Measurements from ENCODE around the gene SMC4. TPM values are rescaled to one million over a fixed set of nuclear protein-coding genes. Genes with fewer than 3 reads are reported as not detected.
A peak's percentile ranks its signal among the peaks of the same experiment; 100 is the strongest.

Gene SMC4
- total RNA-seq, 1 donor from 2014 or later: 90.6 TPM

DNA sequence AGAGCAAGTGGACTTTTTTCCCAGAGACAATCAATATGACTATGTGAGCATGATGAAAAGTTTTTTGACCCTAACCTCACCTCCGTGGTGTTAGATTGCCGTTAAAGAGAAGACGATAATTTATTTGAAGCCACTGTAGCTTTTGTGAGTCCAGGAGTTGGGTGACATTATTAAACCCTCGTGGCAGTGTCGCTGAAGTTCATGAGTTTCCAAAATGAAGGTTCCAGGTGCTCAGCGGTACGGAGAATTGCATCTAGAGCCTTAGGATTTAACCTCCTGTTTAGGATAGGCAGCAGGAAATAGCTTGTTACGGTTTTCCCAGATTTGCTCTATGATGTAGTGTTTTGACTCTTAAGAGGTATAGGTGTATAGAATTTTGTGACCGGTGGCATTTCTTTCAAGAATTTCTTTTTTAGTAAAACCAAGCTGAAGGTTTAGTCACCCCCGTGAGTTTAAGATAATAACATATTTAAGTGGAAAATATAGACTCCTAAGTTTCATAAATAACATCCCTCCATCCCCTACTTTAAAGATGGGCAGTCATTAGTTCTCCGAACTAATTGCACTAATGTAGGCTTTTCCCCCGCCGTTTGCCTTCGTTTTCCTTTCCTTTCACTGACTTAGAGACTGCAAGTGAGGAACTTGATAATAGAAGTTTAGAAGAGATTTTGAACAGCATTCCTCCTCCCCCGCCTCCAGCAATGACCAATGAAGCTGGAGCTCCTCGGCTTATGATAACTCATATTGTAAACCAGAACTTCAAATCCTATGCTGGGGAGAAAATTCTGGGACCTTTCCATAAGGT is 2.0 kb downstream of the SMC4 start:
- DNase-seq (ENCODE audit: low read depth): no peak
- H3K4me3 ChIP-seq (ENCODE audit: low read depth, low read length): peak overlapping the region; percentile 82

DNA sequence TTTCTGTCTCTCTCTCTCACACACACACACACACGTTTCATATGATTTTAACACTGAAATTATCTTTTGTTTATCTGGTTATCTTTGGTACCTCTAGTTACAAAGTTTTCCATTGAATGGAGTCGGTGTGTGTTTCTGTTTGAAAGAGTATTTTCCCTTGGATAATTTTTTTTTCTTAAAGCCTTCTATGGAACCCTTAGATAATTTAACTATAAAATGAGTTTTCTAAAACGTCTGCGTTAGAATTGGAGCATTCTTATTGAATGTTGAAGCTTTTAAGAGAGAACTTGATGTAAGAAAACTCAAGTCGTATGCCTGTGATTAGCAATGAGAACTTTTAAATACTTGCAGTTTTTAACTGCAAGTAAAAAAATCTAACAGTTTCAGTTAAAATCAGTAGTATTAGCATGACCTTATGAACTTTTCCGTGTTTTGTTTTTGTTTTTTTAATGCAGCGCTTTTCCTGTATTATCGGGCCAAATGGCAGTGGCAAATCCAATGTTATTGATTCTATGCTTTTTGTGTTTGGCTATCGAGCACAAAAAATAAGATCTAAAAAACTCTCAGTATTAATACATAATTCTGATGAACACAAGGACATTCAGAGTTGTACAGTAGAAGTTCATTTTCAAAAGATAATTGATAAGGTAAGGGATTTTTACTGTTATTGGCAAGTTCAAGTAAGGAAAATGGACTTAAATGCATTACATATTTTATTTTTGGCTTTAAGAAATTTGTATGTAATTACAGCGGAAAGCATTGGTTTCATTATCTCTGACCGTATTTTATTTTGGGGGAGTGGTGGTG is 3.0 kb downstream of the SMC4 start:
- no peak overlapping the region for H3K4me3 ChIP-seq (ENCODE audit: low read depth, low read length)
- no peak for DNase-seq (ENCODE audit: low read depth)
- TF ChIP-seq, protein P1, sequence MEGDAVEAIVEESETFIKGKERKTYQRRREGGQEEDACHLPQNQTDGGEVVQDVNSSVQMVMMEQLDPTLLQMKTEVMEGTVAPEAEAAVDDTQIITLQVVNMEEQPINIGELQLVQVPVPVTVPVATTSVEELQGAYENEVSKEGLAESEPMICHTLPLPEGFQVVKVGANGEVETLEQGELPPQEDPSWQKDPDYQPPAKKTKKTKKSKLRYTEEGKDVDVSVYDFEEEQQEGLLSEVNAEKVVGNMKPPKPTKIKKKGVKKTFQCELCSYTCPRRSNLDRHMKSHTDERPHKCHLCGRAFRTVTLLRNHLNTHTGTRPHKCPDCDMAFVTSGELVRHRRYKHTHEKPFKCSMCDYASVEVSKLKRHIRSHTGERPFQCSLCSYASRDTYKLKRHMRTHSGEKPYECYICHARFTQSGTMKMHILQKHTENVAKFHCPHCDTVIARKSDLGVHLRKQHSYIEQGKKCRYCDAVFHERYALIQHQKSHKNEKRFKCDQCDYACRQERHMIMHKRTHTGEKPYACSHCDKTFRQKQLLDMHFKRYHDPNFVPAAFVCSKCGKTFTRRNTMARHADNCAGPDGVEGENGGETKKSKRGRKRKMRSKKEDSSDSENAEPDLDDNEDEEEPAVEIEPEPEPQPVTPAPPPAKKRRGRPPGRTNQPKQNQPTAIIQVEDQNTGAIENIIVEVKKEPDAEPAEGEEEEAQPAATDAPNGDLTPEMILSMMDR (conservative IDR thresholded peaks at IDR 0.05; ENCODE audit: low read depth, low read length): no peak

More for the DNA sequence above, 2.0 kb downstream of the SMC4 start:
- TF ChIP-seq, protein P1 (conservative IDR thresholded peaks at IDR 0.05; ENCODE audit: low read depth, low read length): no peak

DNA sequence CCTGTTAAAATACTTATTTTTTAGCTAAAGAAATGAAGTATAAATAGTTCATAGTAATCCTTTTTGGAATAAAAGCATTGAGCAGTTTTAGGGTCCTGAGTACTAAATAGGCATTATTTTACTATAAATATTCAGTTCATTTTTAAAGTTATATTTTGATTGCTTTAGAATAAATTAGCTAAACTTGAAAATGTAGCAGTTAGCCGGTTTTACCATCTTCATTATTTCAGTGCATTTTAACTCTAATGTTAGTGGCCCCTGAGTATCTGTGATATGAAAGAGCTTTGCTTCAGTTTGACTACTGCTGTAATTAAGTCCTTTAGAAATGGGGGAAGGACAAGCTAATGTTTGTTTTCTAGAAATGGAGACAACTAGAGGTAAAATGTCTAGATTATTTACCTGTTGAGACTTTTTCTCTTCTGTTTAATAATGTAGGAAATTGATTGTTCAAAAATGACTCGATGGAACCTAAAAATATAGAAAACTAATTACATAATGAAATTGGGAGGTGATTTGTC is 3.6 kb downstream of the SMC4 start:
- TF ChIP-seq, protein P1 (conservative IDR thresholded peaks at IDR 0.05; ENCODE audit: low read depth, low read length): no peak
- no peak overlapping the region for H3K4me3 ChIP-seq (ENCODE audit: low read depth, low read length)
- DNase-seq (ENCODE audit: low read depth): no peak

DNA sequence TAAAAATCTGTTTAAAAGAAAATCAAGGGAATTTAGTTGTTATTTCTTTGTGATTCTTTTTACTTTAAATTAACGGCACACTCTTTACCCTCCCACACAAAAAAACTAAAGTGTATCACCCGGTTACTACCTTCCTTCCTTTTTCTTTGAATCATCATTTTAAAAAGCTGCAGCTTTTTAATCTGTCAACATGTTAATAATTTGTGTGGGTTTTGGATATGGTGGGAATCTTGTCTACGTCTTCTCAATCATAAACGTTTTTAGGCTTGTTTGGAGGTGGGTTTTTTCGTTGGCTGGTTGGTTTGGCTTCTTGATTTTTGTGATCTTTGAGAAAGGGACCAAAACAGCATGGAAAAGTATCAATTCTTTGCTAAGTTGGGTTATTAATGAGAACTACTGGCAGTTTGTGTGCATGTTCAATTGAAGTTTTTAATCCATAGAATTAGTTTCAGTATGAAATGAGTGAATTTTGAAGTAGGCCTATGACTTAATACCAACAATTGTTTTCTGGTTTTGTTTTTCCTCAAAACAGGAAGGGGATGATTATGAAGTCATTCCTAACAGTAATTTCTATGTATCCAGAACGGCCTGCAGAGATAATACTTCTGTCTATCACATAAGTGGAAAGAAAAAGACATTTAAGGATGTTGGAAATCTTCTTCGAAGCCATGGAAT is 4.5 kb downstream of the SMC4 start:
- DNase-seq (ENCODE audit: low read depth): no peak
- H3K4me3 ChIP-seq (ENCODE audit: low read depth, low read length): no peak overlapping the region
- TF ChIP-seq, protein P1 (conservative IDR thresholded peaks at IDR 0.05; ENCODE audit: low read depth, low read length): no peak

DNA sequence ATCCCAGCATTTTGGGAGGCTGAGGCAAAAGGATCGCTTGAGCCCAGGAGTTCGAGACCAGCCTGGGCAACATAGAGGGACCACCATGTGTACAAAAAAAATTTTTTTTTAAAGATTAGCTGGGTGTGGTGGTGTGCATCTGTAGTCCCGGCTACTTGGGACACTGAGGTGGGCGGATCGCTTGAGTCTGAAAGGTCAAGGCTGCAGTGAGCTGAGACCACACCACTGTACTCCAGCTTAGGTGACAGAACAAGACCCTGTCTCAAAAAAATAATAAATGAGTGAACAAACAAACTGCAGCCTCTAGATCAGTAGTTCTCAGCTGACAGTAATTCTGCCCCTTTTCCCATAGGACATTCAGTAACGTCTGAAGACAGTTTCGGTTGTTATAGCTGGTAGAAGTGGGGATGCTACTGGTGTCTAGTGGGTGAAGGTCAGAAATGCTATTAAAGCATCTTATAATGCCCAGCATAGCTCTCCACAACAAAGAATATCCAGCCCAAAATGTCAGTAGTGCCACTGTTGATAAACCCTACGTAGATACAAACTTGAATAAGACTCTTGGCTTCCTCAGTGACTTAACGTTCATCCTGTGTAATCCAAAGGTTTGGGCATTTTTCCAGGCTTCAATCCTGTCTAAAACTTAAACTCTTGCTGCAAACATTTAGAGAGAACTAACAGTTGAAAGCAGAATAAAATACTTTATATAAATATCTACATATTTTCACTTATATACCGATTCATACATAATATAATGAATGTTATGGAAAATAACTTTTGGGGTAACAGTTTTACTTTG is 10.6 kb downstream of the SMC4 start:
- TF ChIP-seq, protein P1 (conservative IDR thresholded peaks at IDR 0.05; ENCODE audit: low read depth, low read length): no peak
- DNase-seq (ENCODE audit: low read depth): no peak
- H3K4me3 ChIP-seq (ENCODE audit: low read depth, low read length): no peak overlapping the region

DNA sequence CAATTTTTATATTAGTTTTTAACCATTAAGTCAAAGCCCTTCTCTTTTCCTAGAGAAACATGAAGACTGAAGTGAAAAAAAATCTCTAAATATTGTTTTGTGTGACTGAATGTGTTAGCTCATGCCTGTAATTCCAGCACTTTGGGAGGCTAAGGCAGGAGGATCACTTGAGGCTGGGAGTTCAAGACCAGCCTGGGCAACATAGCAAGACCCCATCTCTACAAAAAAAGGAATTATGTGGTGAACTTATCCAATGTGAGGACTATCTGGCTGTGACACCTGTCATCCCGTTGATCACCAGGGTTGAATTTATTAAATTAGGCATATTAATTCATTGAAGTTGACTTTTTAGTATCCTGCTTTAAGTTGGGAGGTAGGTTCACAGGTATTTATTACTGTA is 13.0 kb downstream of the SMC4 start:
- no peak for DNase-seq (ENCODE audit: low read depth)
- no peak overlapping the region for H3K4me3 ChIP-seq (ENCODE audit: low read depth, low read length)
- TF ChIP-seq, protein P1 (conservative IDR thresholded peaks at IDR 0.05; ENCODE audit: low read depth, low read length): no peak

Data from epithelial cell of proximal tubule (primary cell).